ENCODE results near the gene MAGEB17. TPM values are rescaled to one million over a fixed set of nuclear protein-coding genes. Genes with fewer than 3 reads are reported as not detected.

The MAGEB17 gene
- total RNA-seq, 1 experiment from 2014 or later = not detected

DNA sequence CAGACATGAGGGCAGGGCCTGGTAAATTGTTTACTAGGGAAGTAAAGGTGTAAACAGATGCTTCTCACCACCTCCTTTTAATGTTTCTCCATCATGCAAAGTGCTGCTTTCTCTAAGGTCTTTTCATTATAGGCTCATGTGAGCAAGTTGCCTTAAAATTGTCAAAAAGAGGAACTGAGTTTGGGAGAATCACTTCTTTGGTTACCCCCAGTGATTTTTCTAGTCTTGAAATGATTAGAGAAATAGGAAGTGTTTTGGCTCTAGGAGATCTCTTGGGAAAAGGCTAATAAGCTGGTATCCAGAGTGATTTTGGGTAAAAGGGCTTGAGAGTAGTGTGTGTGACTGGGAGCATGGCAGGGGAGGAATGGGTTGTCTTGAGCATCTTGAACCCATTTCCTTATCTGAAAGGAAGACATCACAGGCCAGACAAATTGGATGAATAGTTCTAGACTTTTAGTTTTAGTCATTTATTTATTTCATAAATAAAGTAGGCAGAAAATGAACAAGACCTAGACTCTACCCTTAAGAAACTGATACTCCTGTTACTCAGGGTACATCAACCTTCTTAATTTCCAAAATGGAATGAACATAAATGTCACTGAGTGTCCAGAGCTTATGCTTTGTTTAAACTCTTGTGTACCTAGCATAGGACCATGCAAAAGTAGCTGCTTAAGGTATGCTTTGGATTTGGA, 29.7 kb upstream of the MAGEB17 start:
- ChIA-PET POLR2A (ENCODE audit: unreplicated experiment) (no interaction called here), CTCF (no interaction called here)
- H3K79me2 ChIP-seq (ENCODE audit: low read depth) = no peaks in the 10 kb centered on the region
- no peaks in the 10 kb centered on the region for H3K9me3 ChIP-seq (ENCODE audit: insufficient read depth, low read depth)
- H3K9me2 ChIP-seq (ENCODE audit: insufficient read depth) = no peaks in the 10 kb centered on the region
- TF ChIP-seq EZH2 (IDR thresholded peaks at IDR 0.05; ENCODE audit: low read depth) (no peak), CTCF (conservative IDR thresholded peaks at IDR 0.05) (no peak)
- H3K4me2 ChIP-seq = no peak overlapping the region
- H3K4me1 ChIP-seq (replicated peaks; ENCODE audit: insufficient read depth) = no peaks in the 10 kb centered on the region
- DNase-seq = no peak
- H2AFZ ChIP-seq = no peak overlapping the region
- no peaks in the 10 kb centered on the region for H3F3A ChIP-seq (ENCODE audit: insufficient read depth, low read depth)
- no peaks in the 10 kb centered on the region for H4K20me1 ChIP-seq (ENCODE audit: insufficient read depth)
- H3K27me3 ChIP-seq (ENCODE audit: insufficient read depth, low read depth) = no peaks in the 10 kb centered on the region
- no peak overlapping the region for H3K4me3 ChIP-seq
- no peaks in the 10 kb centered on the region for H3K36me3 ChIP-seq (ENCODE audit: low read depth)
- no peak overlapping the region for H3K27ac ChIP-seq
- intact Hi-C loops (cut with micrococcal nuclease; ENCODE audit: unreplicated experiment) = no loop called here
- no TSS peak for BruUV-seq (replicated peaks)

DNA sequence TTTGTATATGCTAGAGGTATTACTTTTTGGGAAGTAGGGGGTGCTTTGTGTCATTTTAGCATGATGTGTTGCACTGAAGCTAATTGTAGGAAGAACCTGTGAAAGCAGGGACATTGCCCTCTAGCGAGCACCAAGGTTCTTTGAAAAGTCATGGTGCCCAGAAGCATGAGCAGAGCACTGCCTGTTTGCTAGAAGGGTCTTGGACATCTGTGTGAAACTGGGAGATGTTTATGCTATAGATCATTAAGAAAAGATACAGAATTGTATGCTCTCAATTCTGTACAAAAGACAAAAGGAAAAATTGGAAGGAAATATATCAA, 29.2 kb upstream of the MAGEB17 start:
- Histone ChIP-seq H3K4me2 (no peak overlapping the region), H2AFZ (no peak overlapping the region), H3K4me1 (replicated peaks; ENCODE audit: insufficient read depth) (no peaks in the 10 kb centered on the region), H3K36me3 (ENCODE audit: low read depth) (no peaks in the 10 kb centered on the region), H3K9me3 (ENCODE audit: insufficient read depth, low read depth) (no peaks in the 10 kb centered on the region), H3F3A (ENCODE audit: insufficient read depth, low read depth) (no peaks in the 10 kb centered on the region), H4K20me1 (ENCODE audit: insufficient read depth) (no peaks in the 10 kb centered on the region), H3K27me3 (ENCODE audit: insufficient read depth, low read depth) (no peaks in the 10 kb centered on the region), H3K79me2 (ENCODE audit: low read depth) (no peaks in the 10 kb centered on the region), H3K27ac (no peak overlapping the region), H3K4me3 (no peak overlapping the region), H3K9me2 (ENCODE audit: insufficient read depth) (no peaks in the 10 kb centered on the region)
- TF ChIP-seq CTCF (conservative IDR thresholded peaks at IDR 0.05) (no peak), EZH2 (IDR thresholded peaks at IDR 0.05; ENCODE audit: low read depth) (no peak)
- intact Hi-C loops (cut with micrococcal nuclease; ENCODE audit: unreplicated experiment) = no loop called here
- POLR2A ChIA-PET (ENCODE audit: unreplicated experiment) = no interaction called here
- no TSS peak for BruUV-seq (replicated peaks)
- CTCF ChIA-PET = no interaction called here
- no peak for DNase-seq

GRCh38 chrX:16140448-16140847, 26.8 kb upstream of the MAGEB17 start:
- intact Hi-C loops (cut with micrococcal nuclease; ENCODE audit: unreplicated experiment) = no loop called here
- ChIA-PET POLR2A (ENCODE audit: unreplicated experiment) (no interaction called here), CTCF (no interaction called here)
- no peak overlapping the region for H3K4me3 ChIP-seq
- H3F3A ChIP-seq (ENCODE audit: insufficient read depth, low read depth) = no peaks in the 10 kb centered on the region
- no peaks in the 10 kb centered on the region for H3K79me2 ChIP-seq (ENCODE audit: low read depth)
- H3K27me3 ChIP-seq (ENCODE audit: insufficient read depth, low read depth) = no peaks in the 10 kb centered on the region
- H3K36me3 ChIP-seq (ENCODE audit: low read depth) = no peaks in the 10 kb centered on the region
- DNase-seq = no peak
- H3K4me1 ChIP-seq (replicated peaks; ENCODE audit: insufficient read depth) = no peaks in the 10 kb centered on the region
- no TSS peak for BruUV-seq (replicated peaks)
- H3K9me3 ChIP-seq (ENCODE audit: insufficient read depth, low read depth) = no peaks in the 10 kb centered on the region
- no peak overlapping the region for H3K4me2 ChIP-seq
- H2AFZ ChIP-seq = no peak overlapping the region
- TF ChIP-seq EZH2 (IDR thresholded peaks at IDR 0.05; ENCODE audit: low read depth) (no peak), CTCF (conservative IDR thresholded peaks at IDR 0.05) (no peak)
- H4K20me1 ChIP-seq (ENCODE audit: insufficient read depth) = no peaks in the 10 kb centered on the region
- no peak overlapping the region for H3K27ac ChIP-seq
- no peaks in the 10 kb centered on the region for H3K9me2 ChIP-seq (ENCODE audit: insufficient read depth)
